ENCODE results near the gene CRMP1.

The CRMP1 gene

DNA sequence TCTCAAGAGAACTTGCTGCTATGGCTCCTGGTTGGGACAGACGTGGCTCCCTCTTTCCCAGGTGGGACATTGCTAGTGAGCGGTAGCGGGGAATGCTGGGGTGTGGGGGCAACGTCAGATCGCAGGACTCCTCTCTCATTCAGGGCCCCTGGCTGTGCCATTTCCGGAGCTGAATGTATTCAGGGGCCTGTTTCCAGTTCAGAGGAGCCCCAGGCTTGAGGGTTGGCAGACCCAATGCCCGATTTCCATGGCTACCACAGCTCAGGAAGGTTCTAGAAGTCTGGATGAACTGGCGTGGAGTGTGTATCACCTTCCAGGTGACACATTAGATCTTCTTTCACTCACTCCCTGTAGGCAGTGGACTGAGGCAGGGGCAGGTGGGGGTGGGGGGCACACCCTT, 26.2 kb upstream of the CRMP1 start:
- no peak for DNase-seq

GRCh38 chr4:5918331-5918985, 25.6 kb upstream of the CRMP1 start:
- DNase-seq: no peak

GRCh38 chr4:5917672-5918071, 24.8 kb upstream of the CRMP1 start:
- DNase-seq: no peak

DNA sequence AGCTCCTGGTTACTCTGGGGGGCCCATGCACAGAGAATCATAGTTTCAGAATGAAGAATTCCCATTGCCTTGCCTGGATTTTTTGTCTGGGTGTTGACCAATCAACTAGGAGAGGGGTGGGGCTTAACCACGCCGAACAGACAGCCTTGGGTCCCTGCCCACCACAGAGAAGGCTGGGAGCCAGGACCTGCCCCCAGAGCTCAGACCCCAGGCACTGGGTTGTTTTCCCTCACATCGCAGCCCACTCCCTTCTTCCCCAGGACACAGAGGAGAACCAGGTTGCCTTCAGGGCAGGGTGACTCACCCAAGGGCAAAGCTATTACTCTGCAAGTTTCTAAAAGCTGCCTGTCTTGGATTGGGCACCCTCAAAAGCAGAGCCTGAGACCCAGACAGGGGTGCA, 23.3 kb upstream of the CRMP1 start:
- DNase-seq: no peak

GRCh38 chr4:5913454-5913853, 20.6 kb upstream of the CRMP1 start:
- DNase-seq: no peak

- DNase-seq: no peak
Observed at GRCh38 chr4:5912614-5913019, 19.7 kb upstream of the CRMP1 start.

DNA sequence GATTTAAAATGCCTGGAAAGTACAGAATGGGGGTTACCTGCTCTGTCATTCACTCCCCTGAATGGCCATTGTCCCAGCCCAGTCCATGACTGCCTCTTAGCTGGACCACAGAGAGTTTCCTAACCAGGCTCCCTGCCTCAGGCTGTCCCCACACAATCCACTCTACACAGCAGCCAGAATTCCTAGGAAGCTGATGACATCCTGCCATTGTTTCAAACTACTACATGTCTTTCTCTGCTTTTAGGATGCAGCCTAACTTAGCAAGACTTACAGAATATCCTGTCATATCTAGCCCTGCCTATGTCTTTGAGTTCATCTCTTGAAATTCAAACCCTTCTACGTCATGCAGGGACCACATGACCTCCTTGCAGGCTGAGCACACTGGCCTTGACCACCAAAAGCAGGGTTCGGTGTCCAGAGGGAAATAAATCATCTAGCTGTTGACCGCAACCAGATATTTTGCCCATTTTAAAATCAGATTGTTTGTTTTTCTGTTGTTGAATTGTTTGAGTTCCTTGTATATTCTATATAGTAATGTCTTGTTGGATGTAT, 16.1 kb upstream of the CRMP1 start:
- no peak for DNase-seq

- no peak for DNase-seq
Observed at GRCh38 chr4:5906191-5906590, 13.3 kb upstream of the CRMP1 start.

- DNase-seq: no peak
Observed at GRCh38 chr4:5905714-5906113, 12.8 kb upstream of the CRMP1 start.

DNA sequence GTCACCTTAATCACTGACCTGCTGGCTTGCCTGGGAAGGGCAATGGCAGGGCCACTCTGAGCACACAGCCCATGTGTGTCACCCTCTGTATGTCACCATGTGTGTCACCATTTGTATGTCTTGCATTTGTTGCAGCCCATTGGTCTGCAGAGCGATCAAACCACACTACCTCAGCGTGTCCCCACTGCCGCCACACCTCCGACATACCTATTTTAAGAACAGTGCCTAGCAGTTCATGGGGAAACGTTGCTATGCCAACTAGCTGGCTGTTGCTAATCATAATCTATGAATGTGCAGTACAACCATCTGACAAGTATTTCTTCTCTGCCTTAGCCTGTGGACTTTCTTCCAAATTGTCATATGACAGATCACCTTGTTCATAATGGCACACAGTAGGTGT, 8.0 kb upstream of the CRMP1 start:
- no peak for DNase-seq

GRCh38 chr4:5899881-5900280, 7.0 kb upstream of the CRMP1 start:
- no peak for DNase-seq

DNA sequence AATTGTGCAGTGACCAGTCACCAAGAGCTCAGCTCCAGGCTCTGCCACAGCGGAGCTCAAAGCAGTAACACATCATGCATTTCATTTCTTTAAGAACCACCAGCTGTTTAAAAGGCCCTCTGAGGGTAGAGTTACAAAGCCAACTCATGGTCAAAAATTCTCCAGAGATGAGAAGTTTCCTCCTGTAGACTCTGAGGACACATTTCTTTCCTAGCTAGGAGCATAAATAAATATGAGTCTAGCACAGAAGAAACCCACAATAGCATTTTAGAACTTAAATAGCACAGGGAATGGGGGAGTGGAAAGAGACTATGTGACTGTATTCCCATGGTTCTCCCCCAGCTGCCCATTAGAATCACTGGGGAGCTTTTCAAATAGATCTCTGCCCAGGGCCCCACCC, 6.5 kb upstream of the CRMP1 start:
- no peak for DNase-seq

DNA sequence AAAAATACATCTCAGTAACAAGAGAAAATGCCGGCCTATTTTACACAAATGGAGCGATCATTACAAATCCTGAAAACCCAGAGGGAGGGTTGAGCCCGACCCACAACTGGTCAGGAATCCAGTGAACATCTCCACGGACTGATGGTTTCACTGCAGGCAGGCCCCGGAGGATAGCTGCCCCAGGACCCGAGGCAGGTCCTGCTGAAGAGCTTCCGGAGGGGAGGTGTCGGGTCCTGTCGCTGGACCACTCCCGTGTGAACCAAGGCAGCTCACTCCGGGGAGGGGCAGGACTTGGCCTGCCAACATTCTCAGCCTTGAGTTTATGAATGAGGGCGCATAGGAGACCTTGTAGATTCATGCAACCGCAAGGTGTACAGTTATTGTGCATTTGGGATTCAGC, 4.8 kb upstream of the CRMP1 start:
- DNase-seq: no peak

DNA sequence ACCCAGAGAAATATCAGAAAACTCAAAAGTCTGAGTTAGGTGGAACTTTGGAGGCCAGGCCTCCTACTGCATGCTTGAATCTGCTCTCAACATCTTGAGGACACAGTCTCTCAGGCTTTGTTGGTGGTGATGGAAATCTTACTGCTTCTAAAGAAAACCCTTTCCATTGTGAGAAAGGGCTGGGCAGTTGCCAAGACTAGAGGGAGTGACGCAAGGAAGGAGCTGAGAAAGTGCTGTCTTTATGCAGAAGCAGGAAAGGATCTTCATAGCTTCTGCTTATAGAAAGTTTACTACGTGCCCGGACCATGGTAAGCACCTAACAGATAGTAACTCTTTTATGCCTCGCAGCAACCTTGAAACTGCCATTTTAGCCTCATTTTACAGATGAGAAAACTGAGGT, 2.4 kb upstream of the CRMP1 start:
- no peak for DNase-seq

DNA sequence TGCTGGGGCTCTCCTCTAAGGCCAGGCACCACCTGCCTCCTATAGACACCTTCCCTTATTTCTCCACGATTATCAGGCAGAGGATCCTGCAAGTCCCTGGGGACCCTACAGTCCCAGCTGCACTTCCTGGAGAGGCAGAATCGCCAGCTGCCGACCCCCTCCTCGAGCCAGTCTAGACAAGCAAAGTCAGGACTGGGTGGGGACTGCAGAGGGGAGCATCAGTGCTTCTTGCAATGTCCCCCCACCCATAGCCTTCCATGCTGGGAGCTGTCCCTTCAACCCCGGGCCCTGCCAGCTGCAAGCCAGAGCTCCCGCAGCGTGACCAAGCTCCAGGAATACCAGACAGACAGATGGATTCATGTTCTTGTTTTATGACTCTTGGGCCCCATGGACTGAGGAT, 1.4 kb upstream of the CRMP1 start:
- no peak for DNase-seq

GRCh38 chr4:5893591-5893990, 705 bp upstream of the CRMP1 start:
- DNase-seq: no peak

- no peak for DNase-seq
Observed at GRCh38 chr4:5892323-5893003, 423 bp downstream of the CRMP1 start.

GRCh38 chr4:5891563-5892322, 1.1 kb downstream of the CRMP1 start:
- no peak for DNase-seq

- no peak for DNase-seq
Observed at GRCh38 chr4:5890063-5890727, 2.7 kb downstream of the CRMP1 start.

DNA sequence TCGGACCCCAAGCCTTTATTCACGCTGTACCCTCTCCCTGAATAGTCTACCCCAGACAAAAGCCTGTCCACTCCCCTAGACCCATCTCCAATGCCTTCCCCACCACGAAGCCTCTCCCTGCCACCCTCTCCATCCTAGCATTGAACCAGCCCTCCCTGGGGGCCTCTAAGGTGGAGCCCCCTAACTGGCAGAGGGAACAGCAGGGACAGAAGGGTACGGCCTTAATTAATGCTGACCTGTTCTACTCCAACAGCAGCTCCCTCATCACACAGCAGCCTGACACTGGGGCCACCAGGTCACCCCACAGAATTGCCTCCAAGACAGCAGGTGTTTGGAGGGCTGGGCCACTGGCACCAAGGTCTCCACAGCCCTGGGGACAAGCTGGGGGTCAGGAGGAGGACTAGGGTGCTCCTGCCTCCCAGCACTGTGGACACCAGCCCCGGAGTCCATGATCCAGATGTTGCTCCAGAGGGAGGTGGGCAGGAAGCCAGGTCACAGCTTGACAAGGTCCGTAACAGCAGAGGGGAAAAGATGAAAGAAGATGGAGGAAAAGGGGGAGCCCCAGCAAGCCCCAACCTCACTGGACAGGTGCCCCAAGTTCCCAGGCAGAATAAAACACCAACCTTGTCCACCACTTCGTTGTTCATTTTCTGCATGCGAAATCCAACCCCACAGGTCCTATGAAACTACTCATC, 3.7 kb downstream of the CRMP1 start:
- no peak for DNase-seq

- DNase-seq: no peak
Observed at GRCh38 chr4:5888222-5889001, 4.5 kb downstream of the CRMP1 start.
